GM12878 (cell line): ENCODE data around the gene ERCC1. TPM values are rescaled to one million over a fixed set of nuclear protein-coding genes. Genes with fewer than 3 reads are reported as not detected.
A peak's percentile ranks its signal among the peaks of the same experiment; 100 is the strongest.

ENCODE experiments used
- ATAC-seq: fragments of 200-7000 bp; cut with Tn5 transposase; 3 replicates; pipeline ENCODE4 v1.9.1; 2020; ENCODE audit warnings: mild to moderate bottlenecking, moderate library complexity
- BruUV-seq: library from RNA; stranded (reverse); fragments of 400-500 nt; replicated peaks from 2 replicates; lab custom pipeline; 2021; lab: Mats Ljungman, UMichigan
- CTCF ChIA-PET: fragments of 300-600 bp; sonication (Branson Sonifier 250); formaldehyde crosslinking; extraction: SDS; loops from one replicate; lab custom pipeline; 2021; ENCODE audit warnings: inconsistent platforms; lab: Yijun Ruan, JAX
- POLR2A ChIA-PET: fragments of 350-600 bp; formaldehyde crosslinking; extraction: SDS; loops from one replicate; lab custom pipeline; 2021; ENCODE audit warnings: inconsistent platforms; lab: Charles Lee
- RAD21 ChIA-PET: fragments of 300-600 bp; sonication (Branson Sonifier 250); formaldehyde crosslinking; loops from one replicate; lab custom pipeline; 2023; ENCODE audit warnings: antibody characterized with exemption; ENCODE audit not compliant: unreplicated experiment; lab: Charles Lee
- SMC1A ChIA-PET: fragments of 300-600 bp; sonication (Branson Sonifier 250); formaldehyde crosslinking; loops from one replicate; lab custom pipeline; 2023; ENCODE audit not compliant: unreplicated experiment, uncharacterized antibody; lab: Charles Lee
- DNase-seq: peaks from one replicate; pipeline ENCODE4 v3.0.0-alpha.2; 2011; ENCODE audit warnings: low read depth, low spot score
- FAIRE-seq: peaks from 3 replicates; lab custom pipeline; 2011; peaks lifted over from hg19 to GRCh38; lab: Jason Lieb, UNC
- H2AFZ ChIP-seq: 2 replicates; pipeline ENCODE4 v1.6.0; 2011; ENCODE audit warnings: low read depth, low read length, control low read depth; ENCODE audit not compliant: control insufficient read depth
- H3K27ac ChIP-seq: 2 replicates; pipeline ENCODE4 v1.5.1; 2011; ENCODE audit warnings: control low read depth; ENCODE audit not compliant: control insufficient read depth, insufficient read depth
- H3K27me3 ChIP-seq, 2 experiments: replicated peaks in 1 of 2; 2 replicates each; pipeline versions ENCODE4 v1.6.0 to v1.6.1; 2011; ENCODE audit warnings: low read length in 1 of 2; ENCODE audit not compliant: control insufficient read depth in 2 of 2, insufficient read depth in 2 of 2
- H3K36me3 ChIP-seq, 2 experiments: 2 replicates each; pipeline ENCODE4 v1.5.1; 2011; ENCODE audit warnings: low read length in 1 of 2; ENCODE audit not compliant: control insufficient read depth in 2 of 2, insufficient read depth in 2 of 2
- H3K4me1 ChIP-seq: 2 replicates; pipeline ENCODE4 v1.6.1; 2011; ENCODE audit warnings: mild to moderate bottlenecking, low read length, moderate library complexity, mixed read lengths; ENCODE audit not compliant: control insufficient read depth, insufficient read depth
- H3K4me2 ChIP-seq: 2 replicates; pipeline ENCODE4 v1.6.0; 2011; ENCODE audit warnings: control low read depth; ENCODE audit not compliant: control insufficient read depth, insufficient read depth
- H3K4me3 ChIP-seq: fragments of 200-600 bp; sonication (generic); 2 replicates; pipeline ENCODE4 v1.5.1; 2016
- H3K79me2 ChIP-seq: 2 replicates; pipeline ENCODE4 v1.6.0; 2011; ENCODE audit warnings: low read length; ENCODE audit not compliant: control insufficient read depth, insufficient read depth
- H3K9ac ChIP-seq: 2 replicates; pipeline ENCODE4 v1.8.0; 2011; ENCODE audit warnings: low read length, control low read depth, mixed read lengths; ENCODE audit not compliant: control insufficient read depth, insufficient read depth
- H3K9me3 ChIP-seq: replicated peaks from 3 replicates; pipeline ENCODE4 v1.5.1; 2011; ENCODE audit warnings: mild to moderate bottlenecking, low read length; ENCODE audit not compliant: control insufficient read depth, insufficient read depth
- H4K20me1 ChIP-seq: 2 replicates; pipeline ENCODE4 v1.6.0; 2011; ENCODE audit not compliant: control insufficient read depth, insufficient read depth
- HDGF ChIP-seq: fragments of 450-650 bp; IDR thresholded peaks from 2 replicates; pipeline ENCODE4 v1.6.1; 2016; ENCODE audit warnings: antibody characterized with exemption
- SUPT20H ChIP-seq: IDR thresholded peaks from 2 replicates; pipeline ENCODE4 v1.6.1; 2011; ENCODE audit warnings: low read depth, mild to moderate bottlenecking, low read length, moderate library complexity, borderline replicate concordance; ENCODE audit not compliant: control insufficient read depth
- TCF12 ChIP-seq: IDR thresholded peaks from 2 replicates; pipeline ENCODE4 v1.6.1; 2011; ENCODE audit warnings: low read depth, mild to moderate bottlenecking, low read length
- ZNF217 ChIP-seq: fragments of 450-650 bp; IDR thresholded peaks from 2 replicates; pipeline ENCODE4 v1.6.1; 2017; ENCODE audit warnings: antibody characterized with exemption, mild to moderate bottlenecking
- WGBS: methylation state at CpG from one replicate; pipeline ENCODE4 v1.1.6; 2016; ENCODE audit warnings: low lambda C conversion rate; ENCODE audit not compliant: insufficient replicate concordance, insufficient coverage; ENCODE audit errors: missing lambda C conversion rate; 5-methylcytosine and 5-hydroxymethylcytosine counted together
- in situ Hi-C: fragments of 300-500 bp; cut with MboI; formaldehyde crosslinking; loops from 9 replicates; pipeline ENCODE4 v1.14.3; 2018; ENCODE audit warnings: mixed read lengths
- intact Hi-C: fragments of 100-400 bp; cut with micrococcal nuclease; formaldehyde crosslinking; loops from one replicate; pipeline ENCODE4 v1.14.2; 2022; ENCODE audit not compliant: unreplicated experiment
- polyA plus RNA-seq, 11 experiments: library from polyadenylated mRNA; depleted of rRNA in 4 of 11; unstranded in 6 of 11; stranded (reverse) in 5 of 11; fragments of >200 nt; fragmentation: Nextera tagmentation in 4 of 11; fragmentation: Illumina TruSeq in 1 of 11; extraction: Ambion mirVana in 4 of 11; extraction: Trizol in 1 of 11; gene quantifications; 1 replicate in 1 of 11; 2 replicates in 10 of 11; pipeline versions ENCODE4 v1.2.1 to v1.2.3, GENCODE V29; 2011 to 2016; ENCODE audit warnings: inconsistent platforms in 2 of 11, missing spikeins in 2 of 11, low read depth in 1 of 11
- total RNA-seq, 4 experiments: library from RNA; depleted of rRNA in 3 of 4; stranded (reverse); fragments of >200 nt in 3 of 4; fragmentation: Illumina TruSeq in 1 of 4; extraction: Trizol in 1 of 4; gene quantifications; 2 replicates each; pipeline versions ENCODE4 v1.2.1 to v1.2.3, GENCODE V29; 2013 to 2021
- TF ChIP-seq, protein P1 (sequence below): fragments of 450-650 bp; IDR thresholded peaks from 2 replicates; pipeline ENCODE4 v1.6.1; 2016; ENCODE audit warnings: mild to moderate bottlenecking
- TF ChIP-seq, protein P2 (sequence below): fragments of 450-650 bp; IDR thresholded peaks from 2 replicates; pipeline ENCODE4 v1.6.1; 2018; ENCODE audit warnings: borderline replicate concordance, mild to moderate bottlenecking; ENCODE audit not compliant: partially characterized antibody

ERCC1 gene
- total and polyA plus RNA-seq, 10 of the 15 experiments (the other 5 are each of a cell fraction or from before 2014, with no cell fraction given) = 14.7 to 104 (median 61.1) TPM

DNA sequence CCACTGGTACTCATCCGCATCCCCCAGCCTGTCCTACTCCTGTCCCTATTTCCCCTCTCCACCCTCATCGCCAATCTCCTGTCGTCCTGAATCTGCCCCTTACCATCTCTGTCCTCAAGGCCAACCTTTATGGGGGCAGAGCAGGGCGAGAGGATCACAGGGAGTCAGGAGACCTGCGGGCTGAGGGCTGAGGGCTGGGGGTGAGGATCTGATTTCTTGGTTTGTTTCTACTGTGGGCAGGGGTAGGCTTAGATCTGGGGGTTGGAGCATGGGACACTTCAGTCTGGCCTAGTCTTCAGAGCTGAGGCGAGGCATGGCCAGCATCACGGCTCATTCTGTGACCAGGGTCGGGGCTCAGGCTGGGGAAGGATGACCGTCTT, 16.5 kb upstream of the ERCC1 start:
- DNase-seq = no peak
- intact Hi-C loops (loop anchor here (5.0 kb wide), 1 partner anchor 202 kb away; no protein-coding TSS in a partner anchor), in situ Hi-C loops (loop anchor here (5.0 kb wide), 1 partner anchor 37 kb away; no protein-coding TSS in a partner anchor)
- Histone ChIP-seq H3K4me2 (peak overlapping the region; percentile 76), H3K4me1 (peaks cover 23% of the 10 kb centered on the region), H3K4me3 (peak overlapping the region; percentile 57), H3K27ac (peak overlapping the region; percentile 82), H3K9ac (peak overlapping the region; percentile 73; the same call in 1 of the 2 replicates), H3K9me3 (no peaks in the 10 kb centered on the region), H3K79me2 (no peaks in the 10 kb centered on the region), H3K36me3 (no peaks in the 10 kb centered on the region), H3K27me3 (no peaks in the 10 kb centered on the region), H2AFZ (peak overlapping the region; percentile 75), H4K20me1 (no peaks in the 10 kb centered on the region)
- ChIA-PET RAD21 (interaction anchor here (1.0 to 3.5 kb wide), 15 partner anchors 14 to 206 kb away, joined by 3 to 206 read pairs (median 5); partner anchors contain the start of genes FOSB and PPP1R13L), SMC1A (interaction anchor here (1.0 to 6.0 kb wide), 9 partner anchors 10 to 203 kb away, joined by 3 to 145 read pairs (median 9); partner anchors contain the start of gene FOSB), CTCF (interaction anchor here (0.9 to 6.6 kb wide), 24 partner anchors 9 to 330 kb away, joined by 3 to 385 read pairs (median 5); partner anchors contain the start of genes ERCC1, FOSB, PPP1R13L and SIX5), POLR2A (interaction anchor here (0.6 to 2.6 kb wide), 9 partner anchors 8 to 217 kb away, joined by 3 to 30 read pairs (median 6); no protein-coding TSS in a partner anchor)
- FAIRE-seq = no peak
- WGBS = 37% methylated on average over 7 of the region's 9 CpGs
- no peak for ATAC-seq
- BruUV-seq = no TSS peak
- TF ChIP-seq ZNF217 = no peak
- no peak for TF ChIP-seq TCF12
- 0 out of 2 replicates have a peak, but pooled peaks have one; percentile 40 for TF ChIP-seq HDGF
- no peak for TF ChIP-seq SUPT20H
- TF ChIP-seq, protein P1, sequence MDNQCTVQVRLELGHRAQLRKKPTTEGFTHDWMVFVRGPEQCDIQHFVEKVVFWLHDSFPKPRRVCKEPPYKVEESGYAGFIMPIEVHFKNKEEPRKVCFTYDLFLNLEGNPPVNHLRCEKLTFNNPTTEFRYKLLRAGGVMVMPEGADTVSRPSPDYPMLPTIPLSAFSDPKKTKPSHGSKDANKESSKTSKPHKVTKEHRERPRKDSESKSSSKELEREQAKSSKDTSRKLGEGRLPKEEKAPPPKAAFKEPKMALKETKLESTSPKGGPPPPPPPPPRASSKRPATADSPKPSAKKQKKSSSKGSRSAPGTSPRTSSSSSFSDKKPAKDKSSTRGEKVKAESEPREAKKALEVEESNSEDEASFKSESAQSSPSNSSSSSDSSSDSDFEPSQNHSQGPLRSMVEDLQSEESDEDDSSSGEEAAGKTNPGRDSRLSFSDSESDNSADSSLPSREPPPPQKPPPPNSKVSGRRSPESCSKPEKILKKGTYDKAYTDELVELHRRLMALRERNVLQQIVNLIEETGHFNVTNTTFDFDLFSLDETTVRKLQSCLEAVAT = peak; percentile 68
- TF ChIP-seq, protein P2, sequence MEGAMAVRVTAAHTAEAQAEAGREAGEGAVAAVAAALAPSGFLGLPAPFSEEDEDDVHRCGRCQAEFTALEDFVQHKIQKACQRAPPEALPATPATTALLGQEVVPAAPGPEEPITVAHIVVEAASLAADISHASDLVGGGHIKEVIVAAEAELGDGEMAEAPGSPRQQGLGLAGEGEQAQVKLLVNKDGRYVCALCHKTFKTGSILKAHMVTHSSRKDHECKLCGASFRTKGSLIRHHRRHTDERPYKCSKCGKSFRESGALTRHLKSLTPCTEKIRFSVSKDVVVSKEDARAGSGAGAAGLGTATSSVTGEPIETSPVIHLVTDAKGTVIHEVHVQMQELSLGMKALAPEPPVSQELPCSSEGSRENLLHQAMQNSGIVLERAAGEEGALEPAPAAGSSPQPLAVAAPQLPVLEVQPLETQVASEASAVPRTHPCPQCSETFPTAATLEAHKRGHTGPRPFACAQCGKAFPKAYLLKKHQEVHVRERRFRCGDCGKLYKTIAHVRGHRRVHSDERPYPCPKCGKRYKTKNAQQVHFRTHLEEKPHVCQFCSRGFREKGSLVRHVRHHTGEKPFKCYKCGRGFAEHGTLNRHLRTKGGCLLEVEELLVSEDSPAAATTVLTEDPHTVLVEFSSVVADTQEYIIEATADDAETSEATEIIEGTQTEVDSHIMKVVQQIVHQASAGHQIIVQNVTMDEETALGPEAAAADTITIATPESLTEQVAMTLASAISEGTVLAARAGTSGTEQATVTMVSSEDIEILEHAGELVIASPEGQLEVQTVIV = no peak
